OCI-LY7 (cell line): Measurements from ENCODE around the gene CMTR2. TPM values are rescaled to one million over a fixed set of nuclear protein-coding genes. Genes with fewer than 3 reads are reported as not detected.

ENCODE experiments used
- BruUV-seq: library from RNA; stranded (reverse); fragments of 400-500 nt; replicated peaks from 2 replicates; lab custom pipeline; 2021; lab: Mats Ljungman, UMichigan
- CTCF ChIA-PET: fragments of 300-600 bp; sonication (Branson Sonifier 250); formaldehyde crosslinking; loops from one replicate; lab custom pipeline; 2022; ENCODE audit warnings: antibody characterized with exemption; ENCODE audit not compliant: unreplicated experiment; lab: Charles Lee
- POLR2A ChIA-PET: fragments of 300-600 bp; sonication (Branson Sonifier 250); formaldehyde crosslinking; loops from one replicate; lab custom pipeline; 2022; ENCODE audit warnings: antibody characterized with exemption; lab: Charles Lee
- DNase-seq: peaks from one replicate; pipeline ENCODE4 v3.0.0-alpha.2; 2015; ENCODE audit warnings: low spot score
- H2AFZ ChIP-seq: fragments of 200-600 bp; sonication (generic), shearing (Covaris generic); 2 replicates; pipeline ENCODE4 v1.6.1; 2014; ENCODE audit warnings: mild to moderate bottlenecking, antibody characterized with exemption, low read length, moderate library complexity
- H3K27ac ChIP-seq: fragments of 200-600 bp; sonication (generic); 2 replicates; pipeline ENCODE4 v1.5.1; 2014; ENCODE audit warnings: mixed run types, low read depth, mild to moderate bottlenecking, moderate library complexity, low read length, inconsistent platforms; ENCODE audit not compliant: poor library complexity, severe bottlenecking
- H3K36me3 ChIP-seq: fragments of 200-600 bp; sonication (generic); 2 replicates; pipeline ENCODE4 v1.6.1; 2014; ENCODE audit warnings: mild to moderate bottlenecking, antibody characterized with exemption, low read length, moderate library complexity, mixed read lengths; ENCODE audit not compliant: insufficient read depth
- H3K4me1 ChIP-seq: fragments of 200-600 bp; sonication (generic); 2 replicates; pipeline ENCODE4 v1.5.1; 2014; ENCODE audit warnings: mild to moderate bottlenecking, low read length; ENCODE audit not compliant: insufficient read depth, poor library complexity, severe bottlenecking
- H3K4me2 ChIP-seq: fragments of 200-600 bp; sonication (generic); 2 replicates; pipeline ENCODE4 v1.6.1; 2014; ENCODE audit warnings: mild to moderate bottlenecking, low read length
- H3K4me3 ChIP-seq: fragments of 200-600 bp; sonication (generic); 2 replicates; pipeline ENCODE4 v1.5.1; 2014; ENCODE audit warnings: mild to moderate bottlenecking, low read depth, low read length; ENCODE audit not compliant: poor library complexity, severe bottlenecking
- H3K79me2 ChIP-seq: fragments of 200-600 bp; sonication (generic); 2 replicates; pipeline ENCODE4 v1.6.1; 2016; ENCODE audit warnings: low read depth, mild to moderate bottlenecking, low read length, moderate library complexity, mixed read lengths; ENCODE audit not compliant: insufficient read depth
- H3K9me2 ChIP-seq: fragments of 200-600 bp; sonication (generic); 2 replicates; pipeline ENCODE4 v1.6.1; 2016; ENCODE audit warnings: mild to moderate bottlenecking, low read length, mixed read lengths; ENCODE audit not compliant: insufficient read depth
- H3K9me3 ChIP-seq: fragments of 200-600 bp; sonication (generic); 2 replicates; pipeline ENCODE4 v1.6.1; 2014; ENCODE audit warnings: mild to moderate bottlenecking, mixed run types, low read length, mixed read lengths
- H4K20me1 ChIP-seq: fragments of 200-600 bp; sonication (generic); 2 replicates; pipeline ENCODE4 v1.6.1; 2014; ENCODE audit warnings: mild to moderate bottlenecking, antibody characterized with exemption, low read length, moderate library complexity, mixed read lengths; ENCODE audit not compliant: insufficient read depth
- CTCF ChIP-seq: fragments of 200-600 bp; sonication (generic); conservative IDR thresholded peaks from 2 replicates; pipeline ENCODE4 v1.5.1; 2014; ENCODE audit warnings: mild to moderate bottlenecking, antibody characterized with exemption, low read length, moderate library complexity, mixed read lengths
- EZH2phosphoT487 ChIP-seq: fragments of 200-600 bp; sonication (generic); IDR thresholded peaks from 2 replicates; pipeline ENCODE4 v1.6.1; 2018; ENCODE audit warnings: low read depth, borderline replicate concordance, mild to moderate bottlenecking, mixed run types, antibody characterized with exemption, low read length, moderate library complexity, mixed read lengths
- intact Hi-C: fragments of 100-400 bp; cut with micrococcal nuclease; formaldehyde crosslinking; loops from one replicate; pipeline ENCODE4 v1.10.0; 2022; ENCODE audit not compliant: unreplicated experiment
- total RNA-seq, 2 experiments: library from RNA; depleted of rRNA in 1 of 2; stranded (reverse); fragments of >200 nt in 1 of 2; shearing (Covaris generic) in 1 of 2; gene quantifications; 2 replicates each; pipeline ENCODE4 v1.2.3, GENCODE V29; 2014 to 2022

The CMTR2 gene
- total RNA-seq, 2 experiments from 2014 or later = 10.4 to 10.9 TPM

GRCh38 chr16:71311553-71312158 is 22.5 kb upstream of the CMTR2 start:
- Histone ChIP-seq H3K4me1 (no peaks in the 10 kb centered on the region), H3K27ac (no peak overlapping the region), H4K20me1 (no peaks in the 10 kb centered on the region), H2AFZ (no peak overlapping the region), H3K4me3 (no peak overlapping the region), H3K79me2 (no peaks in the 10 kb centered on the region), H3K9me3 (no peaks in the 10 kb centered on the region), H3K4me2 (no peak overlapping the region), H3K36me3 (no peaks in the 10 kb centered on the region), H3K9me2 (no peaks in the 10 kb centered on the region)
- POLR2A ChIA-PET = no interaction called here
- TF ChIP-seq EZH2phosphoT487 = no peak
- peak; percentile 90 for TF ChIP-seq CTCF
- no TSS peak for BruUV-seq
- DNase-seq = peak; percentile 52
- CTCF ChIA-PET = interaction anchor here (0.8 to 1.0 kb wide), 2 partner anchors 42 to 62 kb away, joined by 3 to 4 read pairs; no protein-coding TSS in a partner anchor
- intact Hi-C loops = loop anchor here (10.0 kb wide), 1 partner anchor 57 kb away; no protein-coding TSS in a partner anchor

GRCh38 chr16:71303938-71304337 is 14.7 kb upstream of the CMTR2 start:
- BruUV-seq = no TSS peak
- intact Hi-C loops = no loop called here
- H3K4me2 ChIP-seq = no peak overlapping the region
- H3K27ac ChIP-seq = no peak overlapping the region
- no peaks in the 10 kb centered on the region for H3K79me2 ChIP-seq
- H4K20me1 ChIP-seq = no peaks in the 10 kb centered on the region
- CTCF ChIA-PET = no interaction called here
- H3K36me3 ChIP-seq = no peaks in the 10 kb centered on the region
- no peak for TF ChIP-seq EZH2phosphoT487
- no peak for TF ChIP-seq CTCF
- no peak overlapping the region for H3K4me3 ChIP-seq
- H3K9me2 ChIP-seq = no peaks in the 10 kb centered on the region
- H3K4me1 ChIP-seq = no peaks in the 10 kb centered on the region
- DNase-seq = no peak
- POLR2A ChIA-PET = no interaction called here
- H2AFZ ChIP-seq = no peak overlapping the region
- H3K9me3 ChIP-seq = no peaks in the 10 kb centered on the region

GRCh38 chr16:71297341-71297634 is 8.1 kb upstream of the CMTR2 start:
- H3K27ac ChIP-seq = no peak overlapping the region
- POLR2A ChIA-PET = interaction anchor here (0.8 kb wide), 1 partner anchor 55 kb away, joined by 4 read pairs; no protein-coding TSS in a partner anchor
- no peak overlapping the region for H3K4me2 ChIP-seq
- no peaks in the 10 kb centered on the region for H3K4me1 ChIP-seq
- no peak overlapping the region for H3K4me3 ChIP-seq
- no peaks in the 10 kb centered on the region for H4K20me1 ChIP-seq
- no peak for DNase-seq
- no TSS peak for BruUV-seq
- TF ChIP-seq CTCF (no peak), EZH2phosphoT487 (no peak)
- H2AFZ ChIP-seq = no peak overlapping the region
- intact Hi-C loops = no loop called here
- CTCF ChIA-PET = no interaction called here
- no peaks in the 10 kb centered on the region for H3K79me2 ChIP-seq
- no peaks in the 10 kb centered on the region for H3K9me3 ChIP-seq
- H3K36me3 ChIP-seq = no peaks in the 10 kb centered on the region
- H3K9me2 ChIP-seq = no peaks in the 10 kb centered on the region
